HG03103 (cell line): ENCODE data around the gene GRK4.
"Not testable (repeated sequence)": the region's sequence is repeated elsewhere in the genome, so short reads cannot be mapped to it uniquely, and the experiment has no call there.

ENCODE experiments used
- ATAC-seq: cut with Tn5 transposase; IDR thresholded peaks from one replicate; pipeline ENCODE4 v1.9.1; 2021; ENCODE audit warnings: low read depth; ENCODE audit not compliant: unreplicated experiment

GRK4 gene

DNA sequence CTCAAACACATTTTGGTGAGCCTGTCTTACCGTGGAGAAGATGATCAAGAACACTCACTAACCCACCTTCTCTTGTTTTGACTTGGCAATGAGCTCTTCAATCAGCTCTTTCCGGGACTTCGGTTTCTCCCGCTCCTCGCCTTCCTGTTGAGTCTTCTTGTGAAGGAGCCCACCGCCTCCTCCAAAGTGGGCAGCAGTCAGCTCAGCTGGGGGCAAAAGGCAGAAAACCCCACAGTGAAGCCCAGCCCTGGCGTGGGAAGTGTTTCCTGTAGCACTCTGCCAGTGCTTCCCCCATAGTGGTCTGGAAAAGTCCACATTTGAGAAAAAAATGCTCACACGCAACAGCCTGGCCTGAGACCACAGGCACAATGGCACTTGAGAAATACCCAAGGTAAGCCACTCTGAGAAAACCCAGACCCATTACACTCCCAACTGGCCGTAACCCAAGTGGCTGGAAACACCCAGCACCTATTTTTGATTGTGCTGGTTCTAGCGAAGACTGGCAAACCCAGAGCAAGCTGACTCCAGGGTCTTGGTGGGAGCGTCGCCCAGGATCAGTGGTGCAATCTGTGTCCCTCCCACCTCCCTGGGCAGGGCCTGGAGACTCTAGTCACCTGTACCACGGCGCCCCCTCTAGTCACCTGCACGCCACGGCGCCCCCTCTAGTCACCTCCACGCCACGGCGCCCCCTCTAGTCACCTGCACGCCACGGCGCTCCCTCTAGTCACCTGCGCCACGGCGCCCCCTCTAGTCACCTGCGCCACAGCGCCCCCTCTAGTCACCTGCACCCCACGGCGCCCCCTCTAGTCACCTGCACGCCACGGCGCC, 8.8 kb upstream of the GRK4 start:
- no peak for ATAC-seq

DNA sequence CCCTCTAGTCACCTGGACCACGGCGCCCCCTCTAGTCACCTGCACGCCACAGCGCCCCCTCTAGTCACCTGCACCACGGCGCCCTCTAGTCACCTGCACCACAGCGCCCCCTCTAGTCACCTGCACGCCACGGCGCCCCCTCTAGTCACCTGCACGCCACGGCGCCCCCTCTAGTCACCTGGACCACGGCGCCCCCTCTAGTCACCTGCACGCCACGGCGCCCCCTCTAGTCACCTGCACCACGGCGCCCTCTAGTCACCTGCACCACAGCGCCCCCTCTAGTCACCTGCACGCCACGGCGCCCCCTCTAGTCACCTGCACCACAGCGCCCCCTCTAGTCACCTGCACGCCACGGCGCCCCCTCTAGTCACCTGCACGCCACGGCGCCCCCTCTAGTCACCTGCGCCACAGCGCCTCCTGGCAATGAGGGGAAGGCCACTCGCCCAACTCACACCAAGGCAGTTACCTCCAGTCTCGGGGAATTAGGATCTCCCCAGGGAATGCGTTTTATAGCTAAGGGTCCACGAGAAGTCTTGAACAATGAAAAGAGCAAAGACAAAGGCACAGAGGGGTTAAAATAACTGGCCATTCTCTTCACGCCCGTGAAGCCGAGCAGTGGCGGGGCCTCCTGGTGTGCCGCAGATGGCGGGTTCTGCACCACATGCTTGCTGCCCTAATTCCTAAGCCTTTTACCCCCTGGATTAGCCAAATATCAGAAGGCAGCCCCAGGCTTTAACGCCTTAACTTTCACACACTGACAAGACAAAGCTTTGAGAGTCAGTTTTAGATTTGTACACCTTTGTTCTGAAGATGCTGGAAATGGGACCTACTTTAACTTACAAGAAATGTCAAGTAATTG, 8.0 kb upstream of the GRK4 start:
- ATAC-seq = not testable (repeated sequence)

DNA sequence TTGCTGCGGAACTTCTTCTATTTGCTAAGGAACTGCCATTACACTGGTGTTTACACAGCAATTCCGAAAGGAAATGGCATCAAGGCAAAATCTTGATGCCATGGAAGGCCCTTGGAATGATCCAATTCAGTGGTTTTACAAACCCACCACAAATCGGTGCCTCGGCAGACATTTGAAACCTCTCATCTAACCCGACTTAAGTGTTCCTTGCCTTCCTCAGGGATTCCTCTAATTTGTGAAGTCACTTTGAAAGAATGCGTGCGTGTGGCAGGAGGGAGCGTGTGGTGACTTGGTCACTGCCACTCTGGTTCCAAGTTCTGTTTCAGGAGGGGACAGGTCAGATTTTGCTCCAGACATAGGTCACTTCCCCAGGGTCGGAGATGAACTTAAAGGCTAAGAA, 4.9 kb upstream of the GRK4 start:
- no peak for ATAC-seq

DNA sequence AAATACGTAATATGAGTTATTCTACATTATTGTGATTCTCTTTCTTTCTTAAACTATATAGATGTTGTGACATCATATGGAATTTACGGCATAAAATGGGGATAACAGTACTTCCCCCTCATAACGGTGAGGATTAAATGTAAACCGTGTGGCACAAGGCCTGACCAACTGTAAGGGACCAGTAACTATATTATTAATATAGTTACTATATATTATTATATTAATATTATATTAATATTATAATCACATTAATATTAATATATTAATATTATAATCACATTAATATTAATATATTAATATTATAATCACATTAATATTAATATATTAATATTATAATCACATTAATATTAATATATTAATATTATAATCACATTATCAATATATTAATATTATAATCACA, 2.9 kb upstream of the GRK4 start:
- not testable (repeated sequence) for ATAC-seq

DNA sequence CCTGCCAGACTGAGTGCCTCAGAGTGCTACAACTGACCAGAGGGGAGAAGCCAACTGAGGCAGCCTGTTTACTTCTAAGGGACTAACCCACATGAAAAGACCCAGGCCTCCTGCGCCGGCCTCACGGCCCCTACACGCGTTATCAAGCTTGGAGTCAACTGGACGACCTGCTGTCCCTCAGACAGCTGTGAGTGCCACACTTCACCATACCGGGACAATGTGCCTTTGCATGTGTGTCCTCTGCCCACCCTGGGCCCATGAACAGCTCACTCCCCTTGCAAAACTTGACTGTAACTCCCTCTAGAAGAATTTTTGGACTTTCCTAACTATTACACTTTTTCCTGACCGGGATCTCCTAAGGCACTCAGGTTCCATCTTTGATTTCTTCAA, 2.0 kb upstream of the GRK4 start:
- no peak for ATAC-seq

DNA sequence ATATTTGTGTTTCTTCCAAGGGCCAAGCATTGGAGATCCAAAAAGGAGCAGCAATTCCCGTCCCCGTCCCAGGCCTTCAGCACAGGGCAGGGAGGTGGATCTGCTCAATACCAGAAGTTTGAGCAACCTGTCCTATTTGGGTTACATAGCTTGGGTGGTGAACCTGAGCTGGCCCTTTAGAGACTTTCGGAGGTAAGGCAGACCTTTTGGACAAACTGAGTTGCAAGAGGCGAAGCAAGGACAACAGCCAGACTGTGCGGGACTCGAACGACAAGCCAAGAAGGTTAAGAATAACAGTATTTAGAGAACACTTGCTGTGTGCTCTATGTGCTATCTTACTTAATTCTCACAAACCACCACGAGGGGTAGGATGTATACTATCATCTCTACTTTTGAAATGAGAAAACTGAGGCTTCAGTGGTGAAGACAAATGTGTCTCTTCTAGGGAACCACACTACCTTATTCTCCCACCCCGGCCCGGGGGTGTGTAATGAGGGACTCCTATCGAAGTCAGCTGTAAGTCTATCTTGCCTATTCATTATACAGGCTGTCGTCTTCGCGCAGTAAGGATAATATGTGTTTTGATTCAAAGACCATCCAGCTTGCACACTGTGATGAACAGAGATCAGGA, 1.4 kb upstream of the GRK4 start:
- no peak for ATAC-seq

DNA sequence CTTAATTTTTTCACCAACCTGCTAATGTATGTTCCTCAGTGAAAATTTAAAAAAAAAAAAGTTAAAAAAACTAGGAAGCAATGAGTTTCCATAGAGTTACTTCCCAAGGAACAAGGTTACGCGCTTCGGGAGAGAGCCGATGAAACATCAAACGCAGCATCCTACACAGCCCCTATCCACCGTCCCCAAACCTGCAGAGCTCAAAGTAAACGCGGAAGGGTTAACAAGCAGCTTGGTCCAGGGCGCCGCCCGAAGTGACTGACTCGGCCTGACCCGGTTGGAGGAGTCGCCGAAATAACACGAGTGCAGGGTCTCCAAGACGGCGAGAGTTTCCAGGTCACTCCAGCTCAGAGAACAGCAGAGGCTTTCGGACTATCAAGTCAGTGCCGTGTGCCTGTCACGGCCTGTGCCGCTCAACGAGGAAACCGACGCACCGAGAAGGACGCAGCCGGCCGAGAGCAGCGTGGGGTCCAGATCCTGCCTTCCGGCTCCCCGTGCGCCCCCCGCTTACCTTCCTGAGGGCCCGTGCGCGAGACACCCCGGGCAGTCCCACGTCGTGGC, 677 bp upstream of the GRK4 start:
- ATAC-seq = peak; percentile 7

DNA sequence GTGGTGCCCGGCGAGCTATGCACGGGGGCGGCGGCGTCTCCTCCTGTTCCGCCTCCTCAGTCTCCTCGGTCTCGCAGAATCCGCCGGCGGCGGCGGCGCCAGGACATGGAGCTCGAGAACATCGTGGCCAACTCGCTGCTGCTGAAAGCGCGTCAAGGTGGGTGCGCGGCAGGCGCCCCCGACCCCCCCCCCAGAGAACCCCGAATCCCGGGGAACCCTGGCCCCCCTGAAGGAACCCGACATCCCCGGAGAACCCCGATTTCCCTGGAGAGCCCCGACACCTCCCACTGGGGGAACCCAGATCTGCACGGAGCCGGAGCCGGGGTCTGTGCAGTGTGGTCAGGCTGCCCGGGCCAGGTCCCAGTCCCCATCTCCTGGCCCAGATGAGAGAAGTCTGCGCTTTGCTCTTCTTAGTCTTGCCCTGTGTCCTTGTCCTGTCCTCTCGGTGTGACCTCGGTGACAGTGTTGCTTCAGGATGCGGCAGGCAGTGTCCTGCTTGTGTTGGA, 648 bp downstream of the GRK4 start:
- peak; percentile 20 for ATAC-seq

DNA sequence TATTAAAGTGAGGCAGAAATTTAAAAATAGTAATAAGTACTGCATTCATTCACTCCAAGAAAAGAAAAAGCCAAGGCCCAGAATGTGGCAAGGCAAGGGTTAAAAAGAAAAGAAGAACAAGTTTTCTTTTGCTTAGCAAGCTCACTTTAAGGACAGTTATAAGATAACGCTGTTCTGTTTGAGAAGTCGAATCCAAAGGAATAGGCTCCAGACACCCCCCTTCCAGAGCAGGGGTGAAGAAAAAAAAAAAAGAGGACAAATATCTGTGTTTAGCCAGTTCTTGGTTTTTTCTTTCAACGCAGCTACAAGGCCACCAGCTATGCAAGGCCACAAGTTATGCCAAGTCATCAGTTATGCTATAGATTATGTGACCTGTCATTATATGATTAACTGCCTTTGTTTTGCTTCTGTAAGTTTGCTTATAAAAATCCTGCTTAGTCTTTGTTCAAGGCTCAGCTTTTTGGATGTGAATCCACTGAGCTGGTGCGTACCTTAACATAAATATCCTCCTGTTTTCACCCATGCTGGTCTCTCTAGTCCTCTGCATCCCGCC, 1.4 kb downstream of the GRK4 start:
- no peak for ATAC-seq

DNA sequence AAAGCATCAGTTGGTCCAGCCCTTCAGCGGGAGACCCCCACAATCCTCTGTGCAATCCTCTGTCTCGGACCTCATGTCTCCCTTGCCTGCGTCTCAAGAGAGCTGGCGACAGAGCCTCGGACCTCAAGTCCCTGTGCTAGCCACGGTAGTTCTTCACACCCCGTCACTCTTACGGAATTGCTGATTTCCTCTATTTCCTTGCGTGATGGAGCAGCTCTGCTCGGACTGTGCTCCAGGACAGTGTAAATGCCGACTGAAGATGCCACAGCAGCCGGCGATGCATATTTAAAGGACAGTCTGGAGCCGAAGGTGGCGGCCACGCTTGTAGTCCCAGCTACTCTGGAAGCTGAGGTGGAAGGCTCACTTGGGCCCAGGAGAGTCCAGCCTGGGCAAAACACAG, 1.9 kb downstream of the GRK4 start:
- ATAC-seq = no peak

DNA sequence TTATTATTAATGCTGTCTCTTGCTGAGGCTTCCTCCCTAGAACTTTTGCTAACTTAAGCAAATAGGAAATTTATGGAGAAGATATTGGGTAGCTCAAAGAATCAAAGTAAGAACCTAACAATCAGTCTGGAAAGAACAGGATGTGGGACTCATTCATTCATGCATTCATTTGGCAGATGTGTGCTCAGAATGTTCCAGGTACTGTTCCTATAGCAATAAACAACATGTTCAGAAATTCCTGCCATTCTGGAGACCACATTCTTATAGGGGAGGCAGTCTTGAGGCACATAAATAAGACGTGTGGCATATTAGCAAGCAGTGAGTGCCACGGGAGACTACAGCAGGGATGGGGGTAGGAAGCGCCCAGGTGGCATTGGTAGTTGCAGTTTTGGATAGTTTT, 5.0 kb downstream of the GRK4 start:
- no peak for ATAC-seq

DNA sequence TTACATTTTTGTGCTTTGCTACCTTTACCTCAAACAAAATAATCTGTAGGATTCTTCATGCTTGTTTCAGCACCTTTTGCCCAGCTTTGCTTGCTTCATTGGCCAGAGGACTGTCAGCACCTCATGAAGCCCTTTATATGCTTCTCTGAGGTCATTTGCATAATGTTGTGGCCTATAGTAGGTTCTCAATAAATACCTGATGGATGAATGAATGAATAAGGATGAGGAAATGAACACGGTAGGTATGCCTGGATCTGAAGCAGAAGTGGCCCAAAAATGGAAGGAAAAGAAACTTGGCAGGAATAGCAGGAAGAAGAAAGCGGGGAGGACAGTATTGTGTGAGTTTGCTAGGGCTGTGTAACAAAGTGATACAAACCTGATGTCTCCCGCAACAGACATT, 7.9 kb downstream of the GRK4 start:
- ATAC-seq = no peak

DNA sequence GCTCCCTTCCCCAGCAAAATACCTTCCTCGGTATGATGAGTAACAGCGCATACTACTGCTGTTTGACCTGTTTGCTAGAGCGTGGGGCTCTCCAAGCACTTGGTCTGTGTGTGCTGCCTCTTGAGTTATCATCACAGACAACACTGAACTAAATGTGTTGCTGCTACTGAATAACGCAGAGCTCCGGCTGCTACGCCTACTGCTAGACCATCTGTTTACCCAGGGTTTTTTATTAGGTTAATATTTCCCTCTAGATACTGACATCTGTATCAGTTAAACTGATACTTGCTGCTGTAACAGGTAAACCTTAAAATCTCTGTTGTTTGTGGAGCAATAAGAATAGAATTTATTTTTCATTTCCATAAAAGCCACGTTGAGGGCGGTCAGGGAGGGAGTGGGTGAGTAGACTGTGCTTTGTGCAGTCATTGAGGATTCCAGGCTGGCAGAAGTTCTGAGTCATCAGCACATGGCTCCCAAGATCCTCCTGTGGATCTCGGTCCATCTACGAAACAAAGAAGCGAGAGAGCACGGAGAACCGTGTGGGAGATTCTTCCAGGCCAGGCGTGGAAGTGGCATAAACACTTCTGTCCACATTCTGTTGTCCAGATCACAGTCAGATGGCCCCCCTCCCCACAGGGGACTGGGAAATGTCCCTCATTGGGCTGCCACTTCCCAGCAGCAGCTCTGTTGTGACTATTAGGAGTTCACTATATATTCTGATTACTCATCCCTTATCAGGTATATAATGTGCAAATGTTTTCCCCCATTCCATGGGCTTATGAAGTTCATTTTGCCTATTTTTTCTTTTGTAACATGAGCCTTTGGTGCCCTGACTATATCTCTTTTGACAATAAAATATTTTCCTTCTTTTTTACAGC, 14.1 kb downstream of the GRK4 start:
- ATAC-seq = no peak

DNA sequence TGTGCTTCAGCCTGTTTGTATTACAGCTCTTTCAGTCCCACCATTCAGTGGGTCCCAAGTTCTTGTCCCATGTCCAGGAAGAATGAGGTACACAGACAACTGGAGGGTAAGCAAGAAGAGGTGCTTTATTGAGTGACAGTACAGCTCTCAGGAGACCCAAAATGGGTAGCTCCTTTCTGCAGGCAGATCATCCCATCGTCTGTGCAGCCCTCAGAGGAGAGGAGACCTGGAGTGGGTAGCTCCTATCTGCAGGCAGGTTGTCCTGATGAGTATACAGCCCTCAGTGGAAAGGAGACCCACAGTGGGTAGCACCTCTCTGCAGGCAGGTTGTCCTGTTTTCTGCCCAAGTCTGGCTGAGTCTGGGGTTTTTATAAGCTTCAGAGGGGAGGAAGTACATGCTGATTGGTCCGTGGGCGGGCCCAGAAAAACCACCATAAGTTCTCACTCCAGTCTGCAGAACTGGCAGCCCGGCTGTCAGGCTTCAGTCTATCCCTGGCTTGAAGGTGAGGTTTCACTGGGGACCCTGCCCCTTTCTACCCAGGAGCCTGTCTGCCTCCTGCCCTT, 18.0 kb downstream of the GRK4 start:
- no peak for ATAC-seq

DNA sequence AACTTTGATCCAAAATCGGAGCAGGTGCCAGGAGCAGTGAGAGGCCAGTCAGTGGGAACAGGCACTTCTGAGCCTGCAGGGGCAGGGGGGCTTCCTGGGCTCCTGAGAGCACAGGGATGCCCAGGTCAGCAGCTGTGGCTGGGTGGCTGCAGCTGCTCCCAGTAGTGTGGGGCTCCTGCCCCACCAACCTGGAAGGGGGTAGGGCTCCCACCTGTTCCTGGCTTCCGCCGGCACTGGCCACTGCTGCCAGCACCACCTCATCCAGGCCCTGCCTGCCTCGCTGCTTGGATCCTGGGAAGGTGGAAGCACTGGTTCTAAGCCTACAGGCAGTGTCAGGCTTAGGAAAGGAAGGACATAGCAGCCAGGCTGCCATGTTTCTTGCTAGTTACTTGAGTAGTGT, 18.6 kb downstream of the GRK4 start:
- no peak for ATAC-seq

DNA sequence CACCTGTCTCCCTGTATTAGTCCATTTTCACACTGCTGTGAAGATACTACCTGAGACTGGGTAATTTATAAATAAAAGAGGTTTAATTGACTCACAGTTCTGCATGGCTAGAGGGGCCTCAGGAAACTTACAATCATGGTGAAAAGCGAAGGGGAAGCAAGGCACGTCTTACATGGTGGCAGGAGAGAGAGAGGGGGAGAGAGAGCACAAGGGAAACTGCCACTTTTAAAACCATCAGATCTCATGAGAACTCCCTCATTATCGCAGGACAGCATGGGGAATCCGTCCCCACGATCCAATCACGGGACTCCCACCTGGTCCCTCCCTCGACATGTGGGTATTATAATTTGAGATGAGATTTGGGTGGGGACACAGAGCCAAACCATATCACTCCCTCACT, 20.3 kb downstream of the GRK4 start:
- not testable (repeated sequence) for ATAC-seq

DNA sequence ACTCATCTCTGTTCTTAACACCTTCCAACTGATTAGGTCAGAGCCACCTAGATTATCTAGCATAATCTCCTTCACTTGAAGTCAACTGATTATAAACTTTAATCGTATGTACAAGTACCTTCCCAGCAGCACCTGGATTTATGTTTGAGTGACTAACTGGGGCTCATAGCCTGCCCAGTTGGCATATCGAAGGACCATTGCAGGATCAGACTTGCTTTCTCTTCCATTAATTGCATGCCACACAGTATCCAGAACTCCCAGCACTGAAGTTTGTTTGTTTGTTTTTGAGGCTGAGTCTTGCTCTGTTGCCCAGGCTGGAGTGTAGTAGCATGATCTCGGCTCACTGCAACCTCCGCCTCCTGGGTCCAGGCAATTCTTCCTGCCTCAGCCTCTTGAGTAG, 27.9 kb downstream of the GRK4 start:
- ATAC-seq = no peak

DNA sequence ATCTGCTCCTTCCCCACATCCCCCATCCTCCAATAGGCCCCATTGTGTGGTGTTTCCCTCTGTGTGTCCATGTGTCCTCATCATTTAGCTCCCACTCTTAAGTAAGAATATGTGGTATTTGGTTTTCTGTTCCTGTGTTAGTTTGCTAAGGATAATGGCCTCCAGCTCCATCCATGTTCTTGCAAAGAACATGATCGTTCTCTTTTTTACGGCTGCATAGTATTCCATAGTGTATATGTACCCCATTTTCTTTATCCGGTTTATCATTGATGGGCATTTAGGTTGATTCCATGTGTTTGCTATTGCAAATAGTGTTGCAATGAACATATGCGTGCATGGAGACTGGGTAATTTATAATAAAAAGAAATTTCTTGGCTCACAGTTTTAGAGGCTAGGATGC, 31.5 kb downstream of the GRK4 start:
- ATAC-seq = no peak

DNA sequence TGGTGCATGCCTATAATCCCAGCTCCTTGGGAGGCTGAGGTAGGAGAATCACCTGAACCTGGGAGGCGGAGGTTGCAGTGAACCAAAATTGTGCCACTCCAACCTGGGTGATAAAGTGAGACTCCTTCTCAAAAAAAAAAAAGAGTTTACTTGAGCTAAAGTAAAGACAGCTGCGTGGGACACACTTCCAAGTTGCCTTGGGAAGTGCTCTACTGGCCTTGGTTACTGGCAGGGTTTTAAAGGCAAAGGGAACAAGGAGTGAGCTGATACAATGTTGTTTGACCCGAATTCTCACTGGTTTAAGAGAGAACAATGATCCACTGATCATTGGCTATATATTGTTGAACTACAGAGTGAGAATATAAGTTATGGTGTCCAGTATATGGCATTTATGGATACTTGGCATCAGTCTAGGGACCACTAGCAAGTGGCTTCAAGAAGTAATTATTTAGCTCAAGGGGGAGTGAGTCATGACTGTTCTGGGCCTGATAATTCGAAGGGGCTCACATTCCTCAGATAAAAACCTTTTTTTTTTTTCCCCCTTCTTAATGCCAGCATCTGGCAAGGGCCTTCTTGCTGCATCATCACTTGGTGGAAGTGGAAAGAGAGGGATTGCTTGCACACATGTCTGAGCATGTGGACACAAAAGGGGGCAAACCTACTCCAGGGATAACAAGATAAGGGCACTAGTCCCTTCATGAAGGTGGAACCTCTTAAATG, 32.3 kb downstream of the GRK4 start:
- ATAC-seq = no peak
